Skin epidermis (tissue), 12 donors: ENCODE results near the gene GABARAP.
A peak's percentile ranks its signal among the peaks of the same experiment; 100 is the strongest.

ENCODE experiments used
- H3K27ac ChIP-seq, 21 experiments: fragments of 200-600 bp; sonication (generic) in 11 of 21; one replicate each; pipeline ENCODE4 v1.5.0; 2020; ENCODE audit warnings: mild to moderate bottlenecking in 3 of 21, inconsistent platforms in 2 of 21, moderate library complexity in 2 of 21
- H3K4me3 ChIP-seq, 7 experiments: fragments of 200-600 bp; sonication (generic) in 2 of 7; one replicate each; pipeline ENCODE4 v1.5.0; 2020; ENCODE audit warnings: inconsistent platforms in 2 of 7, mild to moderate bottlenecking in 2 of 7, moderate library complexity in 1 of 7

Gene GABARAP

GRCh38 chr17:7215136-7215638 is 27.1 kb downstream of the GABARAP start:
- peak overlapping the region in 15 of 21 experiments; percentile 19 to 79 (median 63) for H3K27ac ChIP-seq

GRCh38 chr17:7214300-7215135 is 27.7 kb downstream of the GABARAP start:
- H3K4me3 ChIP-seq: peak overlapping the region; percentile 28 to 46 (median 36)
- H3K27ac ChIP-seq: peak overlapping the region in 18 of 21 experiments; percentile 4 to 77 (median 64)

More at GRCh38 chr17:7215136-7215638, 27.1 kb downstream of the GABARAP start:
- H3K4me3 ChIP-seq: peak overlapping the region in 5 of 7 experiments; percentile 28 to 46 (median 38)

GRCh38 chr17:7213895-7214299 is 28.4 kb downstream of the GABARAP start:
- Histone ChIP-seq H3K4me3 (peak overlapping the region; percentile 28 to 46 (median 36)), H3K27ac (peak overlapping the region in 13 of 21 experiments; percentile 4 to 77 (median 71))

GRCh38 chr17:7211491-7212273 is 30.6 kb downstream of the GABARAP start:
- Histone ChIP-seq H3K4me3 (no peak overlapping the region), H3K27ac (no peak overlapping the region)

GRCh38 chr17:7208754-7209460 is 33.3 kb downstream of the GABARAP start:
- no peak overlapping the region for H3K4me3 ChIP-seq
- no peak overlapping the region for H3K27ac ChIP-seq

- no peak overlapping the region for H3K4me3 ChIP-seq
- no peak overlapping the region for H3K27ac ChIP-seq
Measured at GRCh38 chr17:7208027-7208571, 34.1 kb downstream of the GABARAP start.

- peak overlapping the region in 1 of 21 experiments; percentile 78 for H3K27ac ChIP-seq
- H3K4me3 ChIP-seq: no peak overlapping the region
Measured at GRCh38 chr17:7207120-7208001, 34.9 kb downstream of the GABARAP start.

GRCh38 chr17:7205561-7205960 is 36.7 kb downstream of the GABARAP start:
- peak overlapping the region in 6 of 7 experiments; percentile 33 to 42 (median 35) for H3K4me3 ChIP-seq
- H3K27ac ChIP-seq: peak overlapping the region in 16 of 21 experiments; percentile 39 to 80 (median 64)

GRCh38 chr17:7204828-7205461 is 37.3 kb downstream of the GABARAP start:
- peak overlapping the region; percentile 31 to 42 (median 34) for H3K4me3 ChIP-seq
- peak overlapping the region in 19 of 21 experiments; percentile 22 to 80 (median 56) for H3K27ac ChIP-seq

- peak overlapping the region in 16 of 21 experiments; percentile 33 to 80 (median 58) for H3K27ac ChIP-seq
- peak overlapping the region; percentile 31 to 42 (median 34) for H3K4me3 ChIP-seq
Measured at GRCh38 chr17:7204336-7204735, 37.9 kb downstream of the GABARAP start.

GRCh38 chr17:7203391-7203790 is 38.9 kb downstream of the GABARAP start:
- no peak overlapping the region for H3K4me3 ChIP-seq

GRCh38 chr17:7196651-7197401 is 45.4 kb downstream of the GABARAP start:
- no peak overlapping the region for H3K27ac ChIP-seq
- H3K4me3 ChIP-seq: no peak overlapping the region

More at GRCh38 chr17:7203391-7203790, 38.9 kb downstream of the GABARAP start:
- no peak overlapping the region for H3K27ac ChIP-seq

- Histone ChIP-seq H3K27ac (no peak overlapping the region), H3K4me3 (no peak overlapping the region)
Measured at GRCh38 chr17:7195971-7196370, 46.3 kb downstream of the GABARAP start.

GRCh38 chr17:7192271-7192937 is 49.8 kb downstream of the GABARAP start:
- Histone ChIP-seq H3K4me3 (no peak overlapping the region), H3K27ac (no peak overlapping the region)

- H3K27ac ChIP-seq: no peak overlapping the region
Measured at GRCh38 chr17:7191571-7192270, 50.5 kb downstream of the GABARAP start.

GRCh38 chr17:7191069-7191468 is 51.2 kb downstream of the GABARAP start:
- H3K4me3 ChIP-seq: no peak overlapping the region

More at GRCh38 chr17:7191571-7192270, 50.5 kb downstream of the GABARAP start:
- no peak overlapping the region for H3K4me3 ChIP-seq

More at GRCh38 chr17:7191069-7191468, 51.2 kb downstream of the GABARAP start:
- no peak overlapping the region for H3K27ac ChIP-seq
